ENCODE measurements around the gene TNP2.

TNP2 gene

GRCh38 chr16:11234884-11235702, 34.0 kb downstream of the TNP2 start:
- Histone ChIP-seq H3K27me3 (peaks cover 0 to 13% (median 0%) of the 10 kb centered on the region in 11 experiments; a peak in 2 of 22 replicates), H4K20me1 (no peaks in the 10 kb centered on the region; a peak in 1 of 22 replicates), H3K9me3 (replicated peaks in 1 of 11) (no peaks in the 10 kb centered on the region), H3K36me3 (no peaks in the 10 kb centered on the region), H3K27ac (no peak overlapping the region), H3K9ac (no peak overlapping the region), H3K4me1 (peaks cover 47 to 89% (median 75%) of the 10 kb centered on the region in 10 experiments), H3K4me2 (peak overlapping the region; percentile 25 to 97 (median 83); a peak in 21 of 22 replicates), H3K4me3 (no peak overlapping the region)
- TF ChIP-seq Cebpa-rat (IDR thresholded peaks at IDR 0.05), result no peak

- Histone ChIP-seq H3K27me3 (peaks cover 0 to 13% (median 0%) of the 10 kb centered on the region in 11 experiments; a peak in 2 of 22 replicates), H3K27ac (peak overlapping the region in 2 of 11 experiments; percentile 73 to 80; a peak in 5 of 22 replicates), H3K36me3 (no peaks in the 10 kb centered on the region), H3K4me2 (peak overlapping the region; percentile 70 to 97 (median 86)), H3K4me1 (peaks cover 47 to 90% (median 75%) of the 10 kb centered on the region in 10 experiments), H3K4me3 (no peak overlapping the region), H3K9ac (peak overlapping the region in 3 of 11 experiments; percentile 24 to 69 (median 46); a peak in 2 of 22 replicates), H4K20me1 (no peaks in the 10 kb centered on the region; a peak in 1 of 22 replicates), H3K9me3 (replicated peaks in 1 of 11) (no peaks in the 10 kb centered on the region)
- no peak for TF ChIP-seq Cebpa-rat (IDR thresholded peaks at IDR 0.05)
Measured at GRCh38 chr16:11233727-11234376, 35.3 kb downstream of the TNP2 start.

DNA sequence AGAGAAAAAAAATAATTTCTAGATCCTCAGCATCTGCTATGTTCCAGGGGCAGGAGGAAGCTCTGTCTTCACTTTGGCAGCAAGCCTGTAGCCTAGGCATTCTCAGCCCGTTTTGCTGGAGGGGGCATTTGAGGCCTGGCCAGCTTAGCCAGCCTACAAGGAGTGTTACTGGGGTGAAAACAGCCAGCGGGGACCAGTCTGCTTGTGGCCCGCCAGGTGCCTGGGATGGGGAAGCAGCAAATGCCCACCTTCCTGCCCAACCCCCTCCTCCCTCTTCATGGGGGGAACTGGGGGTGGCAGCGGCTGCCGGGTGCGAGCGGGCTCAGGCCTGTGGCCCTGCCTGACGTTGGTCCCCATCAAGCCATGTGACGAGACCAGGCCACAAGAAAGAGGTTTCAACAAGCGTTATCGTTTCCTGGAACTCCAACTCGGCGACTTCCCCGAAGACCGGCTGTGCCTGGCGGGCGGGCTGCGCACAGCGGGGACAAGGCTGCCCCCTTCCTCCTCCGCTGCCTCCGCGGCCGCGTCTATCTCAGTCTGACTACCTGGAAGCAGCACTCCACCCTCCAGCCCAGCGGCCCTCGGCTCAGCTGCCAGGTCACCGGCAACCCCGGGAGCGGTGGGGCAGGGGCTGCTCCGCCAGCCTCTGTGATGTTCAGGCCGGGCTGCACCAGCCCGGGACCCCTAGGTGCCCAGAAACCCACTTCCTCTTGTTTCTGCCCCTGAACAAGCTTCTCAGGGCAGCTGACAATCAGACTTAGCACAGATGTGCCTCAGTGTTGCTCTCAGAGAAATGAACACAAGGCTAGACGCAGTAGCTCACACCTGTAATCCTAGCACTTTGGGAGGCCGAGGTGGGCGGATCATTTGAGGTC, 36.0 kb downstream of the TNP2 start:
- Histone ChIP-seq H3K4me2 (peak overlapping the region; percentile 70 to 97 (median 86)), H3K36me3 (no peaks in the 10 kb centered on the region), H3K4me3 (peak overlapping the region in 5 of 10 experiments; percentile 25 to 43 (median 34); a peak in 6 of 20 replicates), H3K27me3 (peaks cover 0 to 8% (median 0%) of the 10 kb centered on the region in 11 experiments; a peak in 1 of 22 replicates), H3K9me3 (replicated peaks in 1 of 11) (no peaks in the 10 kb centered on the region), H4K20me1 (no peaks in the 10 kb centered on the region; a peak in 1 of 22 replicates), H3K9ac (peak overlapping the region; percentile 24 to 69 (median 64); a peak in 21 of 22 replicates), H3K27ac (peak overlapping the region; percentile 46 to 80 (median 65); a peak in 20 of 22 replicates), H3K4me1 (peaks cover 47 to 82% (median 69%) of the 10 kb centered on the region in 10 experiments)
- no peak for TF ChIP-seq Cebpa-rat (IDR thresholded peaks at IDR 0.05)

- TF ChIP-seq Cebpa-rat (IDR thresholded peaks at IDR 0.05), result no peak
- Histone ChIP-seq H3K36me3 (no peaks in the 10 kb centered on the region), H3K9me3 (replicated peaks in 1 of 11) (no peaks in the 10 kb centered on the region), H3K27ac (peak overlapping the region; percentile 46 to 80 (median 65); a peak in 19 of 22 replicates), H4K20me1 (no peaks in the 10 kb centered on the region; a peak in 1 of 22 replicates), H3K9ac (peak overlapping the region; percentile 24 to 69 (median 64); a peak in 19 of 22 replicates), H3K27me3 (peaks cover 0 to 8% (median 0%) of the 10 kb centered on the region in 11 experiments; a peak in 1 of 22 replicates), H3K4me2 (peak overlapping the region; percentile 70 to 97 (median 86)), H3K4me3 (no peak overlapping the region), H3K4me1 (peaks cover 47 to 75% (median 63%) of the 10 kb centered on the region in 10 experiments)
Measured at GRCh38 chr16:11232302-11232851, 36.7 kb downstream of the TNP2 start.

DNA sequence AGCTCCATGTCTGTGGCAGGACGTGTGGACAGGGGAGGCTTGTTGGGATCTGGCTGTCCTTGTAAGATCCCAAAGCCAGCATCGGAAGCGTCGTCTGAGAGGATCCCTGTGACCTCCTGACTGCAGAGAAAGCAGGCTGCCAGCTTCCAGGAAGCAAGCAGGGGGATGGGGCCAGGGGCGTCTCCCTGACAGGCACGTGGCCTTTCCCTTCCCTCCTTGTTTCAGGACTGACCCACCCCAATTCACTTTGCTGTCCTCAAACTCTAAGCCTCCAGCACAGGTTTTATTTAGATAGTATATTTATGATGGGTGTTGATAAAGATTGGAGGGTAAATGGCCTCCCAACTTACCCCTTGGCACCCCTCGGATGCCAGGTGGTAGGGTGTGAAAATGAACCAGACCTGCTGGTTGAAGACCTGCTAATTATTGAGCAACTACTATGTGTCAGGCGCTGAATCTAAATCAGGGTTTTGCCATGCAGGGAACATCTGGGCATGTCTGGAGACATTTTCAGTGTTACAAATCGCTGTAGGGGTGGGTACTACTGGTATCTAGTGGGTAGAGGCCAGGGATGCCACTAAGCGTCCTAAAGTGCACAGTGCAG, 37.7 kb downstream of the TNP2 start:
- peaks cover 0 to 8% (median 0%) of the 10 kb centered on the region in 11 experiments; a peak in 3 of 22 replicates for H3K27me3 ChIP-seq
- H3K36me3 ChIP-seq, result no peaks in the 10 kb centered on the region
- peak overlapping the region; percentile 14 to 62 (median 47); a peak in 19 of 22 replicates for H3K4me2 ChIP-seq
- no peaks in the 10 kb centered on the region for H3K9me3 ChIP-seq (replicated peaks in 1 of 11)
- H3K4me3 ChIP-seq, result no peak overlapping the region
- H3K4me1 ChIP-seq, result peaks cover 46 to 67% (median 55%) of the 10 kb centered on the region in 10 experiments
- H3K27ac ChIP-seq, result no peak overlapping the region
- H3K9ac ChIP-seq, result 0 out of 22 replicates have a peak overlapping the region, but pooled peaks of 1 of the 11 experiments have one; percentile 19
- no peak for TF ChIP-seq Cebpa-rat (IDR thresholded peaks at IDR 0.05)
- H4K20me1 ChIP-seq, result no peaks in the 10 kb centered on the region; a peak in 1 of 22 replicates

- TF ChIP-seq Cebpa-rat (IDR thresholded peaks at IDR 0.05), result no peak
Measured at GRCh38 chr16:11229906-11230305, 39.2 kb downstream of the TNP2 start.

DNA sequence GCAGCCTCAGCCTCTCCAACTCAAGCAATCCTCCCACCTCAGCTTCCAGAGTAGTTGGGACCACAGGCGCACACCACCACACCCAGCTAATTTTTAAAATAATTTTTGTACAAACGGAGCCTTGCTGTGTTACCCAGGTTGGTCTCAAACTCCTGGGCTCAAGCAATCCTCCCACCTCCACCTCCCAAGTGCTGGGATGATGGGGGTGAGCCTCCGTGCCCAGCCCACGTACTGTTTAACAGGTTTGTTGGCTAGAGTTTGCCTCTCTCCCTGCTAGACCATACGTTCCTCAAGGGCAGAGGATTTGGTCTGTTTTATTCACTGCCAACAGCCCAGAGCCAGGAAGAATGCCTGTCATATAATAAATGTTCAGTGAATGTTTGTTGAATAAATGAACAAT, 39.7 kb downstream of the TNP2 start:
- Histone ChIP-seq H4K20me1 (peaks cover 0 to 7% (median 0%) of the 10 kb centered on the region in 11 experiments; a peak in 2 of 22 replicates), H3K27ac (no peak overlapping the region), H3K9ac (no peak overlapping the region), H3K4me3 (no peak overlapping the region), H3K27me3 (peaks cover 0 to 18% (median 0%) of the 10 kb centered on the region in 11 experiments; a peak in 5 of 22 replicates), H3K4me1 (peaks cover 46 to 67% (median 55%) of the 10 kb centered on the region in 10 experiments), H3K9me3 (replicated peaks in 1 of 11) (no peaks in the 10 kb centered on the region), H3K4me2 (no peak overlapping the region), H3K36me3 (no peaks in the 10 kb centered on the region)
- TF ChIP-seq Cebpa-rat (IDR thresholded peaks at IDR 0.05), result no peak

More at GRCh38 chr16:11229906-11230305, 39.2 kb downstream of the TNP2 start:
- H3K27me3 ChIP-seq, result peaks cover 0 to 18% (median 0%) of the 10 kb centered on the region in 11 experiments; a peak in 5 of 22 replicates
- peaks cover 0 to 2% (median 0%) of the 10 kb centered on the region in 11 experiments; a peak in 1 of 22 replicates for H4K20me1 ChIP-seq
- peaks cover 46 to 67% (median 55%) of the 10 kb centered on the region in 10 experiments for H3K4me1 ChIP-seq
- peak overlapping the region in 2 of 11 experiments; percentile 14 to 27; a peak in 2 of 22 replicates for H3K4me2 ChIP-seq
- no peak overlapping the region for H3K4me3 ChIP-seq
- H3K36me3 ChIP-seq, result no peaks in the 10 kb centered on the region
- H3K27ac ChIP-seq, result no peak overlapping the region
- no peaks in the 10 kb centered on the region for H3K9me3 ChIP-seq (replicated peaks in 1 of 11)
- no peak overlapping the region for H3K9ac ChIP-seq

All from BLaER1 treated with 17β-estradiol and CSF1 and Interleukin-3, amounts not matched to agents 10 nM and 100 nM (cell line).